Non-pigmented ciliary epithelial cell (primary cell): ENCODE results near the gene HS3ST2.
"Not testable (repeated sequence)": the region's sequence is repeated elsewhere in the genome, so short reads cannot be mapped to it uniquely, and the experiment has no call there.

ENCODE experiments used
- DNase-seq: peaks from one replicate; pipeline ENCODE4 v3.0.0-alpha.2; 2010; ENCODE audit warnings: low read depth

The HS3ST2 gene

DNA sequence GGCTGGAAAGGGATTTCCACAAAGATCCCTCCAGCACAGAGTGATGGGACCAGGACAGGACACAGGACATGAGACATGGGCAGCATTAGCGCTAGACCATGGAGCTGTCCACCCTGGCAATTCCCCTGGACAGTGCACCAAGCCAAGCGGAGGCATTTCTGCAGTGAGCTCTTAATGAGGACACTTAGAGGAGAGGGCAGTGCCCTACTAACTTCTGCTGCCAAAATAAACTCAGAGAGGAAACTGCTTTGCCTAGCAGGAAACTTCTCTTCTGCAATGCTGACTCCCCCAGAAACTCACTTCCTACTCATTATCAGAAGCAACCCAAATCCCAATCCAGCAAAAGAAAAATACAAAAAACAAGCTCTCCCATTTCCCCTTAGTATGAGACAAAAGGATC lies 119.2 kb downstream of the HS3ST2 start:
- no peak for DNase-seq

DNA sequence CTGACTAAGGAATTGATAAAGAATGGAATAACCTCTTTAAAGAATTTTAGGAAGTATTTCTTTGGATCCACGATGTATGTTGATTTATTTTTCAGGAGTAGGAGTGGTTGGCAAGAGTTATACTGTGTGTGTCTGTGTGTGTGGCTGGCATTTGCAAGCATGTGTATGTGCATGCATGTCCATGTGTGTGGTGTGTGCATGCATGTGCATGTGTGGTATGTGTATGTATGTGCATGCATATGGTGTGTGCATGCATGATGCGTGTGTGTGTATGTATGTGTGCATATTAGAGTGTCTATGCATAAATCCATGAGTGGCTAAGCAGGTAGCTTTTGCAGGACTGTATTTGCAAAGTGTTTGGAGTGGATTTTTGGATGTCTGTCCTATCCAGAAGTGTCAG lies 120.8 kb downstream of the HS3ST2 start:
- DNase-seq = no peak

- DNase-seq = no peak
These were observed 123.2 kb downstream of the HS3ST2 start for GRCh38 chr16:22937169-22937568.

GRCh38 chr16:22938647-22939046 lies 124.7 kb downstream of the HS3ST2 start:
- no peak for DNase-seq

- DNase-seq = not testable (repeated sequence)
These were observed 125.9 kb downstream of the HS3ST2 start for GRCh38 chr16:22939744-22940363.

- no peak for DNase-seq
These were observed 128.1 kb downstream of the HS3ST2 start for GRCh38 chr16:22941970-22942501.

- no peak for DNase-seq
These were observed 128.8 kb downstream of the HS3ST2 start for GRCh38 chr16:22942811-22943210.

DNA sequence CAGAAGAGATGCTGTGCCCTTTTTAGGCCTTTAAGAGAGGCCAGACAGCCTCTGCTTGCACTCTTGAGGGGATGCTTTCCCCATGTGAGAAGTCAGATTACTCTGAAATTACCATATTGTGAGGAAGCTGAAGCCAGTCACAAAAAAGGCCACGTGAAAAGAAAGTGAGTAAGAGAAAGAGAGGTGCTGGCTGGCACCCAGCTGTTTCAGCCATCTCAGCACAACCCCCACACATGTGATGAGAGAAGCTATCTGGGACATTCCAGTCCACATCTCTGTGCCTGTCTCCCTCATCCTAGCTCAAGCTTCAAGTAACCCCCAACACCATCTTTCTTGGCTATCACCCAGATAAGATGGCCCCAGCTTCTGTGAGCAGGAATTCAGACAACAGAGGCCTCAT lies 131.4 kb downstream of the HS3ST2 start:
- no peak for DNase-seq

GRCh38 chr16:22946433-22946832 lies 132.5 kb downstream of the HS3ST2 start:
- DNase-seq = no peak

- DNase-seq = no peak
These were observed 134.2 kb downstream of the HS3ST2 start for GRCh38 chr16:22948058-22948602.

DNA sequence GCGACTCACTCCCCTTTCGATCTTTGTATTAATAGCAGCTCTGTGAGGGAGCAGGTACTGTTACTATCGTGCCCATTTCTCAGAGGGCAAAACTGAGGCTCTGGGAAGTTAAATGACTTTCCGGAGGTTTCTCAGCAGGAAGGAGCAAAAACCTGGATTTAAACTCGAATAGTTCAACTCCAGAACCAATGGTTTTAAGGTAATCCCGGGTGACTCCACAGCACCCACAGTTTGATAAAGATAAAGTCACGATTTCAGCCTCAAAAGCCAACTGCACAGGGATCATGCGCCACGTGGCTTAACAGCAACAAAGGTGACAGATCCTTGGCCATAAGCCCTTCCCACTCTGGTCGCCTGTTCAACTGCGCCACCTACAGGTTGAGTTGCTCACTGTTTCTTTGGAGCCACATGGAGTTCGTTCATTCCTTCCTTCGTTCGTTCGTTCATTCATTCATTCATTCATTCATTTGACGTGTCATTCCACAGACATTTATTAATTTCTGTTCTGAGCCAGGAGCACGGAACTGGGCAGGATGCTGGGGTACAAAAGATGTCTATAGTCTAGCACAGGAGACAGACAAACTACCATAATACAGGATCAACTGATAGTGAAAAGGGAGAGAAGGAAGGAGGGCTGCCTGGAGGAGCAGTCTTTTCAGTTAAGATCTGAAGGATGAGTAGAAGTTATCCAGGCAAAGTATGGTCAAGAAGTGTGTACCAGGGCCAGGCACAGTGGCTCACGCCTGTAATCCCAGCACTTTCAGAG lies 134.8 kb downstream of the HS3ST2 start:
- no peak for DNase-seq

DNA sequence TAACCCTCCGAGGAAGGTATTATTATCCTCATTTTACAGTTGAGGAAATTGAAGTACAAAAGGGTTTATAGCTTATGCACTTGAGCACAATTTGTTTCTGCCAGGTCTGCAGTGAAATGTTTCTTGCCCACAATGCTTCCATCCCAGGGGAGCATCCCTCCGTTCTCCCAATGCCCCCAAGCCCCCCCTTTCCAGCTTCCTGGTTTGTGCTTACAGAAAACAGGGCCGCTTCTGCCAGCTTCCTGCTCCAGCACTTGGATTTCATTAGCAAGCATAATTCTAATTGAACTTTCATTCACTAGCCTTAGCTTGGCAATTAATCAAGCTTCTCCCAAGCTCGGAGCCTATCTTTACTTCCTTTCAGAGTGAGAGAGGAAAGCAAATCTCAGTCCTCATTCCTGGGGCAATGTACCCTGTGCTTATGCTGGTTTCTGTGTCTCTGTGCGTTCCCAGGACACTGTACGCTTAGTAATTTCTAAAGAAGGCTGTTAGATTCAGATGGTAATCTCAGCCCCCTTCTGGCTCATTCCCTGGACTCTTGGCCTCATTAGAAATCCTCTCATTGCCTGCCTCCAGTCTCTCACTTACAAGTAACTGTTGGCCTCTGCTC lies 141.6 kb downstream of the HS3ST2 start:
- no peak for DNase-seq

DNA sequence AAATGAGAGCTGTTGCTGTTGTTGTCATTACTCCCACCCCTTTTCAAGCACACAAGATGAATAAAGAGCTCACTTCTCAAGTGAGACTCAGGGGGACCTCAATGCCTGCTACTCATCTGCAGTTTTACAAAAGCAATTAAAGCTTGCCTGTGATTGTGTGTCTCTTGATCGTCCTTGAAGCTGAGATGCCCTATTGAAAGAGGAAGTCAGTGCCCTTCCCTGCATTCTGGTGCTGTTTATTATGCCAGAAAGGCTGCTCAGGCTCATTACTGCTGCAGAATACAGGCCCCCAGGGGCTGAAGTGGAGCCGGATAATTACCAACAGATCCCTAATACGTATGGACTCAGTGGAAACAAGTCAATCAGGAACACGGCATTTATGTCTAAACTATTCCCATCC lies 147.2 kb downstream of the HS3ST2 start:
- DNase-seq = no peak

- DNase-seq = no peak
These were observed 148.9 kb downstream of the HS3ST2 start for GRCh38 chr16:22962905-22963304.
